Karpas-422 (cell line): ENCODE data around the gene CYFIP1. TPM values are rescaled to one million over a fixed set of nuclear protein-coding genes. Genes with fewer than 3 reads are reported as not detected.
"Not testable (repeated sequence)": the region's sequence is repeated elsewhere in the genome, so short reads cannot be mapped to it uniquely, and the experiment has no call there.

Source experiments
- DNase-seq: peaks from one replicate; pipeline ENCODE4 v3.0.0-alpha.2; 2015
- H2AFZ ChIP-seq: fragments of 200-600 bp; sonication (generic); 2 replicates; pipeline ENCODE4 v1.6.1; 2014; ENCODE audit warnings: antibody characterized with exemption, low read length, mixed read lengths
- H3K27ac ChIP-seq: fragments of 200-600 bp; sonication (generic); 2 replicates; pipeline ENCODE4 v1.5.1; 2014; ENCODE audit warnings: mild to moderate bottlenecking, low read length, moderate library complexity
- H3K27me3 ChIP-seq: fragments of 200-600 bp; sonication (generic); 2 replicates; pipeline ENCODE4 v1.6.1; 2014; ENCODE audit warnings: low read length, mixed read lengths
- H3K36me3 ChIP-seq: fragments of 200-600 bp; sonication (generic); 2 replicates; pipeline ENCODE4 v1.6.1; 2014; ENCODE audit warnings: low read length, mixed read lengths; ENCODE audit not compliant: insufficient read depth
- H3K4me1 ChIP-seq: fragments of 200-600 bp; sonication (generic); 2 replicates; pipeline ENCODE4 v1.6.1; 2014; ENCODE audit warnings: mild to moderate bottlenecking, low read length, mixed read lengths
- H3K4me2 ChIP-seq: fragments of 200-600 bp; sonication (generic); 2 replicates; pipeline ENCODE4 v1.6.1; 2014; ENCODE audit warnings: low read length, low read depth, mild to moderate bottlenecking; ENCODE audit not compliant: poor library complexity, severe bottlenecking
- H3K4me3 ChIP-seq: fragments of 200-600 bp; sonication (generic); 2 replicates; pipeline ENCODE4 v1.5.1; 2014; ENCODE audit warnings: mild to moderate bottlenecking, antibody characterized with exemption, low read length, mixed read lengths
- H3K79me2 ChIP-seq: fragments of 200-600 bp; sonication (generic); 2 replicates; pipeline ENCODE4 v1.6.1; 2014; ENCODE audit warnings: mild to moderate bottlenecking, low read length, mixed read lengths
- H3K9ac ChIP-seq: fragments of 200-600 bp; sonication (generic); 2 replicates; pipeline ENCODE4 v1.6.0; 2014; ENCODE audit warnings: low read length
- H3K9me2 ChIP-seq: fragments of 200-600 bp; sonication (generic), shearing (Covaris generic); replicated peaks from 2 replicates; pipeline ENCODE4 v1.6.0; 2014; ENCODE audit warnings: mild to moderate bottlenecking, low read length, moderate library complexity; ENCODE audit not compliant: insufficient read depth
- H3K9me3 ChIP-seq: fragments of 300-700, 200-600 bp; sonication (generic); 2 replicates; pipeline ENCODE4 v1.6.1; 2014; ENCODE audit warnings: low read length, mixed read lengths
- H4K20me1 ChIP-seq: fragments of 200-600 bp; sonication (generic); 2 replicates; pipeline ENCODE4 v1.6.1; 2014; ENCODE audit warnings: mild to moderate bottlenecking, antibody characterized with exemption, low read length, low read depth; ENCODE audit not compliant: insufficient read depth
- total RNA-seq: library from RNA; depleted of rRNA; stranded (reverse); fragments of >200 nt; shearing (Covaris generic); gene quantifications from 2 replicates; pipeline ENCODE4 v1.2.3, GENCODE V29; 2014; ENCODE audit warnings: low replicate concordance; rRNA removed

The CYFIP1 gene
- 0.04 and 1.7 TPM in 2 replicates for total RNA-seq

GRCh38 chr15:22980189-22981050 lies at the start of gene CYFIP1:
Gene CYFIP1 (minus strand): TSS chr15:22980368. CDS start chr15:22947285, 33,083 bp downstream.
- H3K4me1 ChIP-seq: no peaks in the 10 kb centered on the region
- no peaks in the 10 kb centered on the region for H3K36me3 ChIP-seq
- H3K4me2 ChIP-seq: no peak within 1 kb of the TSS
- no peaks in the 10 kb centered on the region for H4K20me1 ChIP-seq
- H3K27me3 ChIP-seq: no peaks in the 10 kb centered on the region
- H3K9ac ChIP-seq: no peak within 1 kb of the TSS
- H3K27ac ChIP-seq: no peak within 1 kb of the TSS
- no peaks in the 10 kb centered on the region for H3K9me2 ChIP-seq
- H2AFZ ChIP-seq: no peak within 1 kb of the TSS
- H3K79me2 ChIP-seq: no peaks in the 10 kb centered on the region
- no peak within 1 kb of the TSS for H3K4me3 ChIP-seq
- DNase-seq: no peak
- no peaks in the 10 kb centered on the region for H3K9me3 ChIP-seq

- no peaks in the 10 kb centered on the region for H3K9me2 ChIP-seq
- H3K27ac ChIP-seq: no peak overlapping the region
- H3K4me2 ChIP-seq: no peak overlapping the region
- peaks cover 57% of the 10 kb centered on the region for H3K36me3 ChIP-seq
- no peaks in the 10 kb centered on the region for H3K4me1 ChIP-seq
- H3K27me3 ChIP-seq: no peaks in the 10 kb centered on the region
- no peaks in the 10 kb centered on the region for H4K20me1 ChIP-seq
- H2AFZ ChIP-seq: no peak overlapping the region
- H3K4me3 ChIP-seq: no peak overlapping the region
- no peak for DNase-seq
- H3K79me2 ChIP-seq: no peaks in the 10 kb centered on the region
- no peaks in the 10 kb centered on the region for H3K9me3 ChIP-seq
- H3K9ac ChIP-seq: no peak overlapping the region
Measured at GRCh38 chr15:23026218-23026617, 46.0 kb upstream of the CYFIP1 start.

- H3K79me2 ChIP-seq: no peaks in the 10 kb centered on the region
- no peaks in the 10 kb centered on the region for H3K4me1 ChIP-seq
- H3K4me2 ChIP-seq: no peak overlapping the region
- no peaks in the 10 kb centered on the region for H3K9me2 ChIP-seq
- peaks cover 54% of the 10 kb centered on the region for H3K36me3 ChIP-seq
- no peaks in the 10 kb centered on the region for H3K27me3 ChIP-seq
- no peak overlapping the region for H2AFZ ChIP-seq
- DNase-seq: no peak
- H3K9me3 ChIP-seq: no peaks in the 10 kb centered on the region
- H3K27ac ChIP-seq: no peak overlapping the region
- no peak overlapping the region for H3K9ac ChIP-seq
- no peak overlapping the region for H3K4me3 ChIP-seq
- H4K20me1 ChIP-seq: no peaks in the 10 kb centered on the region
Measured at GRCh38 chr15:23022156-23022555, 42.0 kb upstream of the CYFIP1 start.

GRCh38 chr15:23014394-23015000 lies 34.3 kb upstream of the CYFIP1 start:
- Histone ChIP-seq H3K4me3 (no peak overlapping the region), H3K27ac (no peak overlapping the region), H3K9ac (no peak overlapping the region), H3K4me1 (no peaks in the 10 kb centered on the region), H3K79me2 (peaks cover 7% of the 10 kb centered on the region), H3K9me3 (no peaks in the 10 kb centered on the region), H3K27me3 (no peaks in the 10 kb centered on the region), H3K9me2 (no peaks in the 10 kb centered on the region), H3K4me2 (no peak overlapping the region), H3K36me3 (peaks cover 43% of the 10 kb centered on the region), H2AFZ (no peak overlapping the region), H4K20me1 (0 out of 2 replicates have a peak, but pooled peaks cover 2% of the 10 kb centered on the region)
- no peak for DNase-seq

GRCh38 chr15:23013681-23014080 lies 33.5 kb upstream of the CYFIP1 start:
- H3K9me3 ChIP-seq: no peaks in the 10 kb centered on the region
- H3K4me1 ChIP-seq: no peaks in the 10 kb centered on the region
- H3K27me3 ChIP-seq: no peaks in the 10 kb centered on the region
- H3K9ac ChIP-seq: no peak overlapping the region
- no peaks in the 10 kb centered on the region for H3K9me2 ChIP-seq
- H4K20me1 ChIP-seq: 0 out of 2 replicates have a peak, but pooled peaks cover 2% of the 10 kb centered on the region
- H3K36me3 ChIP-seq: peaks cover 39% of the 10 kb centered on the region
- no peak overlapping the region for H3K27ac ChIP-seq
- no peak overlapping the region for H3K4me2 ChIP-seq
- no peak for DNase-seq
- peaks cover 7% of the 10 kb centered on the region for H3K79me2 ChIP-seq
- no peak overlapping the region for H3K4me3 ChIP-seq
- no peak overlapping the region for H2AFZ ChIP-seq

- not testable (repeated sequence) for H3K79me2 ChIP-seq, H3K27me3 ChIP-seq, H3K4me3 ChIP-seq, H3K4me2 ChIP-seq, H3K9ac ChIP-seq, H3K4me1 ChIP-seq, H3K9me2 ChIP-seq, H4K20me1 ChIP-seq, DNase-seq, H3K9me3 ChIP-seq, H3K27ac ChIP-seq, H2AFZ ChIP-seq
- H3K36me3 ChIP-seq: peaks cover 35% of the 10 kb centered on the region
Measured at GRCh38 chr15:23012616-23013015, 32.4 kb upstream of the CYFIP1 start.

- Histone ChIP-seq H3K9me2 (no peaks in the 10 kb centered on the region), H3K27ac (no peak overlapping the region), H4K20me1 (no peaks in the 10 kb centered on the region), H3K4me2 (no peak overlapping the region), H3K9ac (no peak overlapping the region), H3K36me3 (peaks cover 69% of the 10 kb centered on the region), H2AFZ (no peak overlapping the region), H3K27me3 (no peaks in the 10 kb centered on the region), H3K4me3 (no peak overlapping the region), H3K4me1 (no peaks in the 10 kb centered on the region), H3K79me2 (no peaks in the 10 kb centered on the region), H3K9me3 (no peaks in the 10 kb centered on the region)
- no peak for DNase-seq
Measured at GRCh38 chr15:23003736-23004135, 23.6 kb upstream of the CYFIP1 start.

- Histone ChIP-seq H3K79me2 (no peaks in the 10 kb centered on the region), H3K27ac (no peak overlapping the region), H3K9me2 (no peaks in the 10 kb centered on the region), H3K9ac (no peak overlapping the region), H2AFZ (no peak overlapping the region), H3K36me3 (peaks cover 67% of the 10 kb centered on the region), H3K4me2 (no peak overlapping the region), H3K27me3 (no peaks in the 10 kb centered on the region), H4K20me1 (no peaks in the 10 kb centered on the region), H3K4me3 (no peak overlapping the region), H3K9me3 (no peaks in the 10 kb centered on the region), H3K4me1 (no peaks in the 10 kb centered on the region)
- no peak for DNase-seq
Measured at GRCh38 chr15:23002920-23003319, 22.8 kb upstream of the CYFIP1 start.
